Activated CD8-positive, alpha-beta memory T cell treated with anti-CD3 and anti-CD28 coated beads, Interleukin-2, amount 50 U/mL, for 1 hour (primary cell): Measurements from ENCODE around the gene SH2D1A.
"Not testable (repeated sequence)": the region's sequence is repeated elsewhere in the genome, so short reads cannot be mapped to it uniquely, and the experiment has no call there.

Experiments
- DNase-seq: peaks from one replicate; pipeline ENCODE4 v3.0.0-alpha.2; 2020; ENCODE audit errors: extremely low read depth

The SH2D1A gene

GRCh38 chrX:124354648-124355047, 8.3 kb downstream of the SH2D1A start:
- no peak for DNase-seq

- no peak for DNase-seq
Measured at GRCh38 chrX:124358800-124359383, 12.5 kb downstream of the SH2D1A start.

- no peak for DNase-seq
Measured at GRCh38 chrX:124362072-124362471, 15.7 kb downstream of the SH2D1A start.

- no peak for DNase-seq
Measured at GRCh38 chrX:124362761-124363160, 16.4 kb downstream of the SH2D1A start.

- DNase-seq: no peak
Measured at GRCh38 chrX:124369722-124370121, 23.4 kb downstream of the SH2D1A start.

GRCh38 chrX:124373348-124373747, 27.0 kb downstream of the SH2D1A start:
- DNase-seq: no peak

GRCh38 chrX:124378643-124379042, 32.3 kb downstream of the SH2D1A start:
- DNase-seq: no peak

- DNase-seq: no peak
Measured at GRCh38 chrX:124383354-124383753, 37.0 kb downstream of the SH2D1A start.

- no peak for DNase-seq
Measured at GRCh38 chrX:124386401-124386800, 40.0 kb downstream of the SH2D1A start.

GRCh38 chrX:124388562-124388961, 42.2 kb downstream of the SH2D1A start:
- peak; percentile 10 for DNase-seq

GRCh38 chrX:124392794-124393193, 46.4 kb downstream of the SH2D1A start:
- DNase-seq: no peak

- no peak for DNase-seq
Measured at GRCh38 chrX:124393238-124393637, 46.9 kb downstream of the SH2D1A start.

- DNase-seq: no peak
Measured at GRCh38 chrX:124393659-124394058, 47.3 kb downstream of the SH2D1A start.

- DNase-seq: no peak
Measured at GRCh38 chrX:124395145-124395880, 49.0 kb downstream of the SH2D1A start.

- DNase-seq: no peak
Measured at GRCh38 chrX:124401696-124402095, 55.3 kb downstream of the SH2D1A start.

- no peak for DNase-seq
Measured at GRCh38 chrX:124405868-124406267, 59.5 kb downstream of the SH2D1A start.

GRCh38 chrX:124406294-124407014, 60.1 kb downstream of the SH2D1A start:
- peak; percentile 20 for DNase-seq

- DNase-seq: no peak
Measured at GRCh38 chrX:124407226-124407625, 60.9 kb downstream of the SH2D1A start.

GRCh38 chrX:124408380-124408779, 62.0 kb downstream of the SH2D1A start:
- not testable (repeated sequence) for DNase-seq

GRCh38 chrX:124413244-124413643, 66.9 kb downstream of the SH2D1A start:
- DNase-seq: no peak

GRCh38 chrX:124414281-124414680, 67.9 kb downstream of the SH2D1A start:
- DNase-seq: no peak

GRCh38 chrX:124415115-124415800, 68.9 kb downstream of the SH2D1A start:
- no peak for DNase-seq
